SK-N-SH (cell line): ENCODE data around the gene MYLK3. TPM values are rescaled to one million over a fixed set of nuclear protein-coding genes. Genes with fewer than 3 reads are reported as not detected.
"Not testable (repeated sequence)": the region's sequence is repeated elsewhere in the genome, so short reads cannot be mapped to it uniquely, and the experiment has no call there.

Source experiments
- CTCF ChIA-PET: fragments of 300-600, 350-600 bp; formaldehyde crosslinking; extraction: SDS; loops from one replicate; lab custom pipeline; 2021; lab: Yijun Ruan, JAX
- POLR2A ChIA-PET: fragments of 350-600 bp; sonication (Branson Sonifier 250); formaldehyde crosslinking; extraction: SDS; loops from one replicate; lab custom pipeline; 2020; ENCODE audit warnings: antibody characterized with exemption, inconsistent platforms; lab: Yijun Ruan, JAX
- DNase-seq: peaks from one replicate; pipeline ENCODE4 v3.0.0; 2012
- H2AFZ ChIP-seq: fragments of 200-600 bp; sonication (generic); 2 replicates; pipeline ENCODE4 v1.8.1; 2016; ENCODE audit warnings: antibody characterized with exemption, mild to moderate bottlenecking, low read depth
- H3F3A ChIP-seq: fragments of 200-600 bp; sonication (generic); replicated peaks from 2 replicates; pipeline ENCODE3; 2016; ENCODE audit warnings: antibody characterized with exemption, mild to moderate bottlenecking; ENCODE audit not compliant: insufficient read depth
- H3K27ac ChIP-seq, 2 experiments: fragments of 200-500 bp in 1 of 2; fragments of 200-600 bp in 1 of 2; sonication (Bioruptor generic) in 1 of 2; sonication (generic), shearing (Covaris generic) in 1 of 2; 2 replicates each; pipeline versions ENCODE4 v1.5.1 to v1.6.1; 2014 to 2016; ENCODE audit warnings: low read depth in 2 of 2, inconsistent platforms in 1 of 2, low read length in 1 of 2, mild to moderate bottlenecking in 1 of 2, mixed read lengths in 1 of 2
- H3K27me3 ChIP-seq: fragments of 200-600 bp; sonication (generic), shearing (Covaris generic); 2 replicates; pipeline ENCODE4 v1.6.1; 2016; ENCODE audit warnings: mixed run types; ENCODE audit not compliant: insufficient read depth
- H3K36me3 ChIP-seq, 2 experiments: fragments of 200-500 bp in 1 of 2; fragments of 200-600 bp in 1 of 2; sonication (Bioruptor generic) in 1 of 2; sonication (generic) in 1 of 2; replicated peaks in 1 of 2; 2 replicates each; pipeline versions ENCODE3 to v1.5.1; 2014 to 2016; ENCODE audit warnings: low read length in 1 of 2, mild to moderate bottlenecking in 1 of 2; ENCODE audit not compliant: insufficient read depth in 2 of 2, control insufficient read depth in 1 of 2
- H3K4me1 ChIP-seq, 2 experiments: fragments of 200-500 bp in 1 of 2; fragments of 200-600 bp in 1 of 2; sonication (Bioruptor generic) in 1 of 2; sonication (generic), shearing (Covaris generic) in 1 of 2; 2 replicates each; pipeline versions ENCODE4 v1.5.1 to v1.6.1; 2014 to 2016; ENCODE audit warnings: low read depth in 1 of 2, low read length in 1 of 2, mixed run types in 1 of 2; ENCODE audit not compliant: insufficient read depth in 2 of 2, control insufficient read depth in 1 of 2
- H3K4me2 ChIP-seq: fragments of 200-600 bp; sonication (generic), shearing (Covaris generic); 2 replicates; pipeline ENCODE4 v1.6.1; 2017; ENCODE audit warnings: mixed run types
- H3K4me3 ChIP-seq, 2 experiments: fragments of 200-500 bp in 1 of 2; fragments of 200-600 bp in 1 of 2; sonication (Bioruptor generic) in 1 of 2; sonication (generic), shearing (Covaris generic) in 1 of 2; 2 replicates each; pipeline versions ENCODE4 v1.5.1 to v1.8.1; 2014 to 2016; ENCODE audit warnings: low read depth in 2 of 2, inconsistent platforms in 1 of 2, low read length in 1 of 2, mild to moderate bottlenecking in 1 of 2, mixed read lengths in 1 of 2, moderate library complexity in 1 of 2
- H3K79me2 ChIP-seq: fragments of 200-600 bp; sonication (generic); 2 replicates; pipeline ENCODE4 v1.8.1; 2017; ENCODE audit warnings: mild to moderate bottlenecking; ENCODE audit not compliant: insufficient read depth
- H3K9ac ChIP-seq: fragments of 200-600 bp; sonication (generic); 2 replicates; pipeline ENCODE4 v1.6.1; 2017; ENCODE audit warnings: mixed run types
- H3K9me2 ChIP-seq: fragments of 200-600 bp; sonication (generic); 2 replicates; pipeline ENCODE4 v1.6.1; 2017; ENCODE audit warnings: mixed run types
- H3K9me3 ChIP-seq: fragments of 200-600 bp; sonication (generic); 2 replicates; pipeline ENCODE4 v1.6.1; 2017; ENCODE audit warnings: mixed run types, mild to moderate bottlenecking, moderate library complexity
- H4K20me1 ChIP-seq: fragments of 200-600 bp; sonication (generic); 2 replicates; pipeline ENCODE4 v1.6.1; 2017; ENCODE audit warnings: mild to moderate bottlenecking, mixed run types; ENCODE audit not compliant: insufficient read depth
- ELF1 ChIP-seq: IDR thresholded peaks from 2 replicates; pipeline ENCODE4 v1.4.0; 2012
- FOSL2 ChIP-seq: IDR thresholded peaks from 2 replicates; pipeline ENCODE4 v1.4.0; 2012; ENCODE audit warnings: low read depth, mild to moderate bottlenecking, moderate library complexity, borderline replicate concordance
- FOXJ3 ChIP-seq: sonication (generic); formaldehyde crosslinking; IDR thresholded peaks from 2 replicates; pipeline ENCODE4 v1.5.1; 2020; ENCODE audit warnings: mild to moderate bottlenecking, missing genetic modification reagents
- FOXM1 ChIP-seq: IDR thresholded peaks from 2 replicates; pipeline ENCODE4 v1.4.0; 2012; ENCODE audit warnings: low read depth, mild to moderate bottlenecking
- IRF3 ChIP-seq: fragments of 150-350 bp; IDR thresholded peaks from 2 replicates; pipeline ENCODE4 v1.6.1; 2016; ENCODE audit warnings: mild to moderate bottlenecking, low read depth, low read length
- JUND ChIP-seq: IDR thresholded peaks from 2 replicates; pipeline ENCODE4 v1.4.0; 2012
- MEF2A ChIP-seq: IDR thresholded peaks from 2 replicates; pipeline ENCODE4 v1.4.0; 2012; ENCODE audit warnings: low read depth, borderline replicate concordance
- NRF1 ChIP-seq: IDR thresholded peaks from 2 replicates; pipeline ENCODE4 v1.6.1; 2012; ENCODE audit warnings: low read depth, mild to moderate bottlenecking, low read length
- POLR2AphosphoS5 ChIP-seq: IDR thresholded peaks from 2 replicates; pipeline ENCODE4 v1.6.1; 2012; ENCODE audit warnings: low read depth, low read length
- RAD21 ChIP-seq: IDR thresholded peaks from 2 replicates; pipeline ENCODE4 v1.6.1; 2012; ENCODE audit warnings: mild to moderate bottlenecking, low read length
- REST ChIP-seq: IDR thresholded peaks from 2 replicates; pipeline ENCODE4 v1.6.1; 2012; ENCODE audit warnings: mild to moderate bottlenecking, low read depth, low read length, moderate library complexity
- RFX5 ChIP-seq: IDR thresholded peaks from 2 replicates; pipeline ENCODE4 v1.6.1; 2012; ENCODE audit warnings: mild to moderate bottlenecking, improper control_type of control experiment, low read length
- RXRA ChIP-seq: IDR thresholded peaks from 2 replicates; pipeline ENCODE4 v1.4.0; 2012; ENCODE audit warnings: low read depth, mild to moderate bottlenecking, borderline replicate concordance
- SIN3A ChIP-seq: IDR thresholded peaks from 2 replicates; pipeline ENCODE4 v1.6.1; 2012; ENCODE audit warnings: low read depth, mild to moderate bottlenecking, low read length, moderate library complexity, borderline replicate concordance
- TAF1 ChIP-seq: IDR thresholded peaks from 2 replicates; pipeline ENCODE4 v1.6.1; 2012; ENCODE audit warnings: low read depth, mild to moderate bottlenecking, low read length, moderate library complexity, borderline replicate concordance
- TCF12 ChIP-seq: IDR thresholded peaks from 2 replicates; pipeline ENCODE4 v1.4.0; 2012
- TEAD4 ChIP-seq: IDR thresholded peaks from 2 replicates; pipeline ENCODE4 v1.4.0; 2012; ENCODE audit warnings: mild to moderate bottlenecking, borderline replicate concordance; ENCODE audit not compliant: insufficient read depth
- YY1 ChIP-seq: IDR thresholded peaks from 2 replicates; pipeline ENCODE4 v1.4.0; 2012; ENCODE audit warnings: low read depth, mild to moderate bottlenecking
- ZBTB33 ChIP-seq: IDR thresholded peaks from 2 replicates; pipeline ENCODE4 v1.4.0; 2012; ENCODE audit warnings: low read depth, borderline replicate concordance
- WGBS: methylation state at CpG from one replicate; pipeline ENCODE4 v1.1.6; 2017; ENCODE audit warnings: low lambda C conversion rate; 5-methylcytosine and 5-hydroxymethylcytosine counted together
- polyA plus RNA-seq, 3 experiments: library from polyadenylated mRNA; depleted of rRNA; stranded (reverse); fragments of >200 nt; gene quantifications; 2 replicates each; pipeline ENCODE4 v1.2.3, GENCODE V29; 2012

Gene MYLK3
- polyA plus RNA-seq, 1 of the 3 experiments (the other 2 are of a cell fraction): 0.05 TPM

DNA sequence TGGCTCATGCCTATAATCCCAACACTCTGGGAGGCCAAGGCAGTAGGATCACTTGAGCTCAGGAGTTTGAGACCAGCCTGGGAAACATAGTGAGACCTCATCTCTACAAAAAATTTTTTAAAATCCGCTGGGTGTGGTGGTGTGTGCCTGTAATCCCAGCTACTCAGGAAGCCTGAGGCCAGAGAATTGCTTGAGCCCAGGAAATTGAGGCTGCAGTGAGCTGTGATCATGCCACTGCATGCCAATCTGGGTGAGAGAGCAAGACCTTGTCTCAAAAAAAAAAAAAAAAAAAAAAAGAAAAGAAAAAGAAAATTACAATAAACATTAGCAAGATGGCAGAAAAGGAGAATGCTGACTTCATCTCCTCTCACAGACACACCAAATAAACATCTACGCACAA is 36.4 kb upstream of the MYLK3 start:
- POLR2A ChIA-PET, H3K27ac ChIP-seq, H3K27me3 ChIP-seq, H3F3A ChIP-seq, H2AFZ ChIP-seq, H3K9ac ChIP-seq, H4K20me1 ChIP-seq, H3K4me2 ChIP-seq, H3K79me2 ChIP-seq, H3K4me3 ChIP-seq, H3K36me3 ChIP-seq, H3K9me2 ChIP-seq, H3K4me1 ChIP-seq, DNase-seq, H3K9me3 ChIP-seq: not testable (repeated sequence)
- WGBS: 85% methylated on average over 2 of the region's 2 CpGs
- CTCF ChIA-PET: interaction anchor here (0.8 to 1.9 kb wide), 5 partner anchors 8 to 111 kb away, joined by 3 to 5 read pairs (median 4); partner anchors contain the start of gene ORC6

DNA sequence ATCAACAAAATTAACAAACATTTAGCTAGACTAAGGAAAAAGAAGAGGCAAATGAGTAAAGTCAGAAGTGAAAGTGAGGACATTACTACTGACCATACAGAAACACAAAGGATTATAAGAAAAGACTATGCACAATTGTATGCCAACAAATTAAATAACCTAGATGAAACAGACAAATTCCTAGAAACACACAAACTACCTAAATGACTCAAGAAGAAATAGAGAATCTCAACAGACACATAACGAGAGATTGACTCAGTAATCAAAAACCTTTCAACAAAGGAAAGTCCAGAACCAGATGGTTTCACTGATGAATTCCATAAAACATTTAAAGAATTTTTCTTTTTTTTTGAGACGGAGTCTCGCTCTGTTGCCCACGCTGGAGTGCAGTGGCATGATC is 35.7 kb upstream of the MYLK3 start:
- TF ChIP-seq SIN3A (no peak), JUND (no peak), TAF1 (no peak), FOXM1 (no peak), TEAD4 (no peak), REST (no peak), FOXJ3 (CRISPR knock-in tag) (no peak), NRF1 (no peak), RFX5 (no peak), MEF2A (no peak), ELF1 (no peak), IRF3 (no peak), RXRA (no peak), FOSL2 (no peak), YY1 (no peak), ZBTB33 (no peak), TCF12 (no peak), POLR2AphosphoS5 (no peak), RAD21 (no peak)
- TF ChIP-seq, all 33 proteins: peak for 0

More for the DNA sequence above, 35.7 kb upstream of the MYLK3 start:
- Histone ChIP-seq H3K79me2 (no peaks in the 10 kb centered on the region), H3F3A (peaks cover 2% of the 10 kb centered on the region), H3K9ac (no peak overlapping the region), H3K4me3 (no peak overlapping the region), H3K9me2 (no peaks in the 10 kb centered on the region), H3K4me2 (no peak overlapping the region), H4K20me1 (no peaks in the 10 kb centered on the region), H3K27ac (no peak overlapping the region), H3K4me1 (no peaks in the 10 kb centered on the region; a peak in 1 of 4 replicates), H3K36me3 (no peaks in the 10 kb centered on the region), H3K9me3 (no peaks in the 10 kb centered on the region), H3K27me3 (no peaks in the 10 kb centered on the region), H2AFZ (no peak overlapping the region)
- ChIA-PET CTCF (no interaction called here), POLR2A (no interaction called here)
- no peak for DNase-seq
- 86% methylated on average over 4 of the region's 4 CpGs for WGBS
